GM21526 (cell line): Measurements from ENCODE around the gene POTEB.
"Not testable (repeated sequence)": the region's sequence is repeated elsewhere in the genome, so short reads cannot be mapped to it uniquely, and the experiment has no call there.

Experiments
- ATAC-seq: cut with Tn5 transposase; IDR thresholded peaks from one replicate; pipeline ENCODE4 v1.9.1; 2021; ENCODE audit warnings: moderate library complexity; ENCODE audit not compliant: unreplicated experiment, low FRiP score

The POTEB gene

GRCh38 chr15:21877635-21878034 lies at the start of gene POTEB:
POTEB (minus strand) TSS chr15:21877735; CDS start chr15:21877246, 489 bp downstream.
- ATAC-seq, result not testable (repeated sequence)

- not testable (repeated sequence) for ATAC-seq
Observed at GRCh38 chr15:21890955-21891354, 13.4 kb upstream of the POTEB start.

- ATAC-seq, result not testable (repeated sequence)
Observed at GRCh38 chr15:21889542-21889941, 12.0 kb upstream of the POTEB start.

GRCh38 chr15:21838831-21839230 lies 38.7 kb downstream of the POTEB start:
- ATAC-seq, result not testable (repeated sequence)
